ENCODE measurements around the gene UNC119B. TPM values are rescaled to one million over a fixed set of nuclear protein-coding genes. Genes with fewer than 3 reads are reported as not detected.

Gene UNC119B
- total RNA-seq, 1 experiment from 2014 or later: 33.8 TPM

- intact Hi-C loops (cut with micrococcal nuclease): no loop called here
- H3K27ac ChIP-seq (ENCODE audit: low read depth, low read length): no peak overlapping the region
- BruUV-seq (replicated peaks): no TSS peak
- H3K9me3 ChIP-seq (ENCODE audit: control insufficient read depth in 1 of 2, insufficient read depth in 1 of 2, low read depth in 1 of 2, low read length in 2 of 2): no peaks in the 10 kb centered on the region
- TF ChIP-seq ZFX (IDR thresholded peaks at IDR 0.05) (no peak), SIN3A (IDR thresholded peaks at IDR 0.05; ENCODE audit: low read depth) (no peak), JUND (IDR thresholded peaks at IDR 0.05) (no peak), POLR2A (IDR thresholded peaks at IDR 0.05; ENCODE audit: borderline replicate concordance, extremely low read depth, insufficient read depth, insufficient read length) (no peak), YY1 (IDR thresholded peaks at IDR 0.05; ENCODE audit: extremely low read depth, insufficient replicate concordance, low read depth, low read length) (no peak), EZH2phosphoT487 (IDR thresholded peaks at IDR 0.05; ENCODE audit: borderline replicate concordance) (no peak), REST (IDR thresholded peaks at IDR 0.05; ENCODE audit: low read depth) (no peak), ATF3 (IDR thresholded peaks at IDR 0.05) (no peak), RAD21 (IDR thresholded peaks at IDR 0.05; ENCODE audit: low read depth) (no peak), EZH2 (IDR thresholded peaks at IDR 0.05) (no peak), POLR2AphosphoS5 (IDR thresholded peaks at IDR 0.05; ENCODE audit: low read depth, low read length) (no peak), ZNF274 (IDR thresholded peaks at IDR 0.05; ENCODE audit: low read depth, low read length) (no peak)
- H3K9me2 ChIP-seq (ENCODE audit: insufficient read depth): no peaks in the 10 kb centered on the region
- H3K79me2 ChIP-seq (ENCODE audit: insufficient read depth, low read length): no peaks in the 10 kb centered on the region
- no peak overlapping the region for H3K4me3 ChIP-seq (replicated peaks in 1 of 2; ENCODE audit: low read depth in 1 of 2, low read length in 2 of 2)
- H3K27me3 ChIP-seq (ENCODE audit: insufficient read depth, low read length): no peaks in the 10 kb centered on the region
- ChIA-PET RAD21 (ENCODE audit: low non-redundant PET in 1 of 2, low total read pairs in 2 of 2, uncharacterized antibody in 2 of 2, unreplicated experiment in 2 of 2) (no interaction called here), POLR2A (no interaction called here), CTCF (no interaction called here)
- no peaks in the 10 kb centered on the region for H3K36me3 ChIP-seq (ENCODE audit: control insufficient read depth in 1 of 2, insufficient read depth in 2 of 2, low read length in 2 of 2)
- H2AFZ ChIP-seq (ENCODE audit: low read depth, low read length, poor library complexity, severe bottlenecking): no peak overlapping the region
- no peak for DNase-seq (ENCODE audit: low read depth, low spot score)
- no peak overlapping the region for H3K9ac ChIP-seq (ENCODE audit: low read length)
- no peaks in the 10 kb centered on the region for H4K20me1 ChIP-seq (ENCODE audit: insufficient read depth)
- ATAC-seq: no peak
- no peak overlapping the region for H3K4me2 ChIP-seq (ENCODE audit: low read length)
- H3K4me1 ChIP-seq (ENCODE audit: control insufficient read depth in 1 of 2, insufficient read depth in 2 of 2, low read length in 2 of 2): peaks cover 3 to 11% of the 10 kb centered on the region in 2 experiments; a peak in 3 of 4 replicates
Observed at GRCh38 chr12:120755269-120755668, 45.0 kb downstream of the UNC119B start.

All from HCT116 (cell line).